ENCODE results near the gene ALDH1A2.
A peak's percentile ranks its signal among the peaks of the same experiment; 100 is the strongest.

Gene ALDH1A2

DNA sequence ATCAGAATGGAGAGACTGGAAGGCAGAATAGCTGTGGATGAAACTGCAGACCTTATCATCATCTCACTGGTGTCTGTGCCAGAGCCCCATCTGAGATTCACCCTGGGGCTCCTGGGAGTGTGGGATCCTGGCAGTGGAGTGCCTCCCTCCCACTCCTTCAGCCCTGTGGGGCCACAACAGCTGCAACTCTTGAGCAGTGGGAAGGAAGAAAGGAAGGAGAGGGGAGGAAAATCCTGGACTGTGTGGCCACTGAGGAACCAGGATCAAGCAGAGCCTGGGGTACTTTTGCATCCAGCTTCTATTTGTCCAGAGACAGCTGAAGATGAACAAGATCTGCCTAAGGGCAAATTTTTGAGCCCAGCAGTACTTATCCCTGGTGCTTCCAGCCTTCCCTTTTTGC is 13.1 kb upstream of the ALDH1A2 start (continued):
- no peak for TF ChIP-seq YY1 (tag by site-specific recombination; IDR thresholded peaks at IDR 0.05)
- TF ChIP-seq ZNF132 (tag by site-specific recombination; IDR thresholded peaks at IDR 0.05; ENCODE audit: borderline replicate concordance) = no peak
- no peak for TF ChIP-seq YY2 (tag by site-specific recombination; IDR thresholded peaks at IDR 0.05)
- TF ChIP-seq, protein P1, sequence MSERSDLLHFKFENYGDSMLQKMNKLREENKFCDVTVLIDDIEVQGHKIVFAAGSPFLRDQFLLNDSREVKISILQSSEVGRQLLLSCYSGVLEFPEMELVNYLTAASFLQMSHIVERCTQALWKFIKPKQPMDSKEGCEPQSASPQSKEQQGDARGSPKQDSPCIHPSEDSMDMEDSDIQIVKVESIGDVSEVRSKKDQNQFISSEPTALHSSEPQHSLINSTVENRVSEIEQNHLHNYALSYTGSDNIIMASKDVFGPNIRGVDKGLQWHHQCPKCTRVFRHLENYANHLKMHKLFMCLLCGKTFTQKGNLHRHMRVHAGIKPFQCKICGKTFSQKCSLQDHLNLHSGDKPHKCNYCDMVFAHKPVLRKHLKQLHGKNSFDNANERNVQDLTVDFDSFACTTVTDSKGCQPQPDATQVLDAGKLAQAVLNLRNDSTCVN (tag by site-specific recombination; optimal IDR thresholded peaks at IDR 0.05) = no peak
- no peak for TF ChIP-seq ZNF76 (tag by site-specific recombination; IDR thresholded peaks at IDR 0.05; ENCODE audit: borderline replicate concordance, low read depth)
- TF ChIP-seq ZNF354C (tag by site-specific recombination; IDR thresholded peaks at IDR 0.05; ENCODE audit: borderline replicate concordance, low read depth) = no peak
- no peak for TF ChIP-seq AEBP2 (tag by site-specific recombination; IDR thresholded peaks at IDR 0.05; ENCODE audit: borderline replicate concordance)
- TF ChIP-seq ZNF837 (tag by site-specific recombination; IDR thresholded peaks at IDR 0.05) = no peak
- TF ChIP-seq ZNF768 (tag by site-specific recombination; IDR thresholded peaks at IDR 0.05) = no peak

GRCh38 chr15:58077427-58077826 is 11.9 kb upstream of the ALDH1A2 start:
- Histone ChIP-seq H3K9me3 (ENCODE audit: control insufficient read depth, insufficient read depth, low read depth, low read length) (no peaks in the 10 kb centered on the region), H3K27ac (ENCODE audit: extremely low read depth, low read depth, low read length) (no peak overlapping the region), H3K4me1 (ENCODE audit: control insufficient read depth, insufficient read depth, low read length) (no peaks in the 10 kb centered on the region), H3K4me3 (ENCODE audit: low read depth, low read length) (no peak overlapping the region), H3K36me3 (ENCODE audit: control insufficient read depth in 2 of 2, insufficient read depth in 1 of 2, low read length in 2 of 2) (no peaks in the 10 kb centered on the region)
- TF ChIP-seq SCRT1 (tag by site-specific recombination; IDR thresholded peaks at IDR 0.05; ENCODE audit: borderline replicate concordance) (peak; percentile 71; the same call in 1 of the 2 replicates), ZNF654 (tag by site-specific recombination; IDR thresholded peaks at IDR 0.05; ENCODE audit: low read depth) (peak; percentile 36; the same call in 1 of the 2 replicates), ZNF624 (tag by site-specific recombination; IDR thresholded peaks at IDR 0.05) (no peak), ZNF776 (tag by site-specific recombination; IDR thresholded peaks at IDR 0.05; ENCODE audit: borderline replicate concordance) (no peak), EGR2 (tag by site-specific recombination; IDR thresholded peaks at IDR 0.05; ENCODE audit: low read depth) (no peak), ZNF830 (tag by site-specific recombination; IDR thresholded peaks at IDR 0.05; ENCODE audit: low read depth) (no peak), ZNF10 (tag by site-specific recombination; IDR thresholded peaks at IDR 0.05) (no peak), ZNF521 (tag by site-specific recombination; IDR thresholded peaks at IDR 0.05) (no peak), ZNF513 (tag by site-specific recombination; IDR thresholded peaks at IDR 0.05) (no peak), ZNF292 (tag by site-specific recombination; IDR thresholded peaks at IDR 0.05; ENCODE audit: borderline replicate concordance, low read depth) (no peak), YY2 (tag by site-specific recombination; IDR thresholded peaks at IDR 0.05) (no peak), ZBTB20 (tag by site-specific recombination; IDR thresholded peaks at IDR 0.05) (no peak), ZNF350 (tag by site-specific recombination; IDR thresholded peaks at IDR 0.05) (no peak), ZNF514 (tag by site-specific recombination; IDR thresholded peaks at IDR 0.05) (no peak), ZNF701 (tag by site-specific recombination; IDR thresholded peaks at IDR 0.05) (no peak), ZNF785 (tag by site-specific recombination; IDR thresholded peaks at IDR 0.05) (no peak), ZNF404 (tag by site-specific recombination; IDR thresholded peaks at IDR 0.05) (no peak), SCRT2 (tag by site-specific recombination; IDR thresholded peaks at IDR 0.05) (peak; percentile 79), FEZF1 (tag by site-specific recombination; IDR thresholded peaks at IDR 0.05) (no peak), ZNF362 (tag by site-specific recombination; IDR thresholded peaks at IDR 0.05) (no peak), ZNF202 (tag by site-specific recombination; IDR thresholded peaks at IDR 0.05; ENCODE audit: borderline replicate concordance) (no peak)
- TF ChIP-seq, protein P2, sequence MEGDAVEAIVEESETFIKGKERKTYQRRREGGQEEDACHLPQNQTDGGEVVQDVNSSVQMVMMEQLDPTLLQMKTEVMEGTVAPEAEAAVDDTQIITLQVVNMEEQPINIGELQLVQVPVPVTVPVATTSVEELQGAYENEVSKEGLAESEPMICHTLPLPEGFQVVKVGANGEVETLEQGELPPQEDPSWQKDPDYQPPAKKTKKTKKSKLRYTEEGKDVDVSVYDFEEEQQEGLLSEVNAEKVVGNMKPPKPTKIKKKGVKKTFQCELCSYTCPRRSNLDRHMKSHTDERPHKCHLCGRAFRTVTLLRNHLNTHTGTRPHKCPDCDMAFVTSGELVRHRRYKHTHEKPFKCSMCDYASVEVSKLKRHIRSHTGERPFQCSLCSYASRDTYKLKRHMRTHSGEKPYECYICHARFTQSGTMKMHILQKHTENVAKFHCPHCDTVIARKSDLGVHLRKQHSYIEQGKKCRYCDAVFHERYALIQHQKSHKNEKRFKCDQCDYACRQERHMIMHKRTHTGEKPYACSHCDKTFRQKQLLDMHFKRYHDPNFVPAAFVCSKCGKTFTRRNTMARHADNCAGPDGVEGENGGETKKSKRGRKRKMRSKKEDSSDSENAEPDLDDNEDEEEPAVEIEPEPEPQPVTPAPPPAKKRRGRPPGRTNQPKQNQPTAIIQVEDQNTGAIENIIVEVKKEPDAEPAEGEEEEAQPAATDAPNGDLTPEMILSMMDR (tag by site-specific recombination; IDR thresholded peaks at IDR 0.05) = 0 out of 2 replicates have a peak, but pooled peaks have one; percentile 41
- POLR2A ChIA-PET = no interaction called here
- CTCF ChIA-PET = interaction anchor here (0.6 to 3.9 kb wide), 9 partner anchors 9 to 818 kb away, joined by 3 to 43 read pairs (median 6); no protein-coding TSS in a partner anchor
